AG09309 (cell line): ENCODE data around the gene ZCCHC24.
"Not testable (repeated sequence)": the region's sequence is repeated elsewhere in the genome, so short reads cannot be mapped to it uniquely, and the experiment has no call there.

Experiments
- DNase-seq: peaks from one replicate; pipeline ENCODE4 v3.0.0-alpha.2; 2010; ENCODE audit warnings: low read depth
- H3K4me3 ChIP-seq: 2 replicates; pipeline ENCODE4 v1.5.1; 2011; ENCODE audit warnings: mild to moderate bottlenecking, low read depth, low read length, moderate library complexity; ENCODE audit not compliant: control insufficient read depth
- TF ChIP-seq, protein P1 (sequence below): IDR thresholded peaks from 2 replicates; pipeline ENCODE4 v1.5.1; 2011; ENCODE audit warnings: mild to moderate bottlenecking, low read depth, low read length, inconsistent platforms; ENCODE audit not compliant: insufficient read depth, control insufficient read depth; ENCODE audit errors: missing control alignments

Gene ZCCHC24

DNA sequence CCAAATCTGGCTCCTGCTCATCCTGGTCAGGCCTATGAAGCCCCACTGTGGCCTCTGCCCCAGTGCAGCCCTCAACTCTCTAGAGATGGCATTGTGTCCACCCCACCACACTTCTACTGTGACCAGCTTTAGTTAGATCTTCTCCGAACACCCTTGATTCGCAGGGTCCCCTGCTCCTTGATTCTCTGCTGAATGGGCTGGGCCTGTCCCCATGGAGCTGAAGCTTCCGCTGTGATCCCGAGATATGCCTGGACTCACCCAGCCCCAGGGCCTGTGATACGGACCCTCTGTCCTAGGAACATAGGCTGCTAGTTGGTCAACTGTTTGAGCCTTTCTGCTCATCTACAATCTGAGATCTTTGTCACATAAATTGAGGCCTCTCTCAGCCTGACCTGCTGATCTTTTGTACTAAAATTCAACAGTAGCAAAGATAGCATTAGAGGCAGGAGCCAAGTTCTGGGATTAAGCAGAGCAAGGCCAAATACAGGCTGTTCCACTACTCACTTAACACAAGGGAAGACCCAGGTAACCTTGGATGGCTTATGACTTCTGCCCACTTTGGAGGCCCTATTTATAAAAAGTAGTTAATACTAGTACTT, 104.7 kb downstream of the ZCCHC24 start:
- TF ChIP-seq, protein P1, sequence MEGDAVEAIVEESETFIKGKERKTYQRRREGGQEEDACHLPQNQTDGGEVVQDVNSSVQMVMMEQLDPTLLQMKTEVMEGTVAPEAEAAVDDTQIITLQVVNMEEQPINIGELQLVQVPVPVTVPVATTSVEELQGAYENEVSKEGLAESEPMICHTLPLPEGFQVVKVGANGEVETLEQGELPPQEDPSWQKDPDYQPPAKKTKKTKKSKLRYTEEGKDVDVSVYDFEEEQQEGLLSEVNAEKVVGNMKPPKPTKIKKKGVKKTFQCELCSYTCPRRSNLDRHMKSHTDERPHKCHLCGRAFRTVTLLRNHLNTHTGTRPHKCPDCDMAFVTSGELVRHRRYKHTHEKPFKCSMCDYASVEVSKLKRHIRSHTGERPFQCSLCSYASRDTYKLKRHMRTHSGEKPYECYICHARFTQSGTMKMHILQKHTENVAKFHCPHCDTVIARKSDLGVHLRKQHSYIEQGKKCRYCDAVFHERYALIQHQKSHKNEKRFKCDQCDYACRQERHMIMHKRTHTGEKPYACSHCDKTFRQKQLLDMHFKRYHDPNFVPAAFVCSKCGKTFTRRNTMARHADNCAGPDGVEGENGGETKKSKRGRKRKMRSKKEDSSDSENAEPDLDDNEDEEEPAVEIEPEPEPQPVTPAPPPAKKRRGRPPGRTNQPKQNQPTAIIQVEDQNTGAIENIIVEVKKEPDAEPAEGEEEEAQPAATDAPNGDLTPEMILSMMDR, result no peak
- H3K4me3 ChIP-seq, result no peak overlapping the region
- DNase-seq, result no peak

DNA sequence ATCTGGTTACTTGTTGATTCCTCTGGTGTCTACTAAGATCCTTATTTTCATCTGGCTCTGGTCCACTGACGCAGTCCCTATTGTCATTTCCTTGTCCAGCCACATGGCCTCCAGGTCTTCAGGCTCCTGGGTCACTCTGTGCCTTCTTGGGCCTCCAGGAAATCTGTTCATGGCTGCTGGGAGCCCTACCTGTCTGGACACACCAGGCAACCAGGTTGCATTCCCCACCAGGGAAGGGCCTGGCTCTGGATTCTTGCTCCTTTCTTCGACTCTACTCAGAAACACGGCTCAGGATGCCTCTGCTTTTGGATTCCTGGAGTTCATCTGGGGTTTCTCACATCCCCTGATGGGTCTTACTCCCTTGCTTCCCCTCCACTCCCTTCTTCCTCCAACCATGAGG, 106.2 kb downstream of the ZCCHC24 start:
- TF ChIP-seq, protein P1, result no peak
- DNase-seq, result no peak

DNA sequence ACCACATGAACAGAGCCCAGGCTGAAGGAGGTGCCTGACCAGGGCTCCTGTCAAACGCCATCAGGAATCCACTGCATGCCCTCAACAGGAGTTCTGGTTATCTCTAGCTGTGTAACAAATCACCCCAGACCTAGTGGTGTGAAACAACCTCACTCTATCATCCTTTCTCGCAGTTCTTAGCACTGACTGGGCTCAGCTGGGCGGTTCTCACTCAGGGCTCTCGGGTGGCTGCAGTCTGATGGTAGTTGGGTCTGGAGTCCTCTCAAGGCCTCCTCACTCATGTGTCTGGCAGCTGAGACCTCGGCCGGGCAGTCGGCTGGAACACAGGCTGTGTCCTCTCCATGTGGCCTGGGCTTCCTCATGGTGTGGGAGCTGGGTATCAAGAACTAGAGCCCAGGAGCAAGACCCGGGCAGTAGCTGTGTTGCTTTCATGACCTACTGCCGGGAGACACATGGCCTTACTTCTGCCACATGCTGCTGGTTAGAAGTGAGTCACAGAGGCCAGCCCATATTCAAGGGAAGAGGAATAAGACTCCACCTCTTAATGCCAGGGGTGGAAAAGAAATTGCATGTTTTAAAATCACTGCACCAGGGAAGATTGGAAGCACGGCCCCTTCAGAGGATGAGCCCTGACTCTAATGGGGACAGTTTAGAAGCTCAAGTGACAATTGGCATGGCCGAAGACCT, 107.5 kb downstream of the ZCCHC24 start:
- not testable (repeated sequence) for H3K4me3 ChIP-seq, DNase-seq

More for the DNA sequence above, 106.2 kb downstream of the ZCCHC24 start:
- H3K4me3 ChIP-seq, result no peak overlapping the region

DNA sequence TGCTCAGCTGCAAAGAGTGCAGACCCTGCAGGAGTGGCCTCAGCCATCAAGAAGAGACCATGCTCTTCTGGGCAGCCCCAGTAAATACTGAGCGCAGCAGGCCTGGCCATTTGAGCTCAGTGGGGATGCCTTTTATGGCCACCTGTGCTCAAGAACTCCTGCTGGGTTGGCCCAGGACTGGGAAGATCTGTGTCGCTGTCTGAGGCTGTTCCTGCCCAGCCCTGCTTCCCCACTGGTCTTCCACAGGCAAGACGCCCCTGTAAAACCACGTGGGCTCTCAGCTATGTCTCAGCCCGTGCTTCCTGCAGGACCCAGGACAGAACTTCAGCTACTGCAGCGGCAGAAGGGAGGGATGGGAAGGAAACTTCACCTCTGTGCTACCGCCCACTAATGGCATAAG, 108.7 kb downstream of the ZCCHC24 start:
- DNase-seq, result no peak
- TF ChIP-seq, protein P1, result no peak
- H3K4me3 ChIP-seq, result no peak overlapping the region

DNA sequence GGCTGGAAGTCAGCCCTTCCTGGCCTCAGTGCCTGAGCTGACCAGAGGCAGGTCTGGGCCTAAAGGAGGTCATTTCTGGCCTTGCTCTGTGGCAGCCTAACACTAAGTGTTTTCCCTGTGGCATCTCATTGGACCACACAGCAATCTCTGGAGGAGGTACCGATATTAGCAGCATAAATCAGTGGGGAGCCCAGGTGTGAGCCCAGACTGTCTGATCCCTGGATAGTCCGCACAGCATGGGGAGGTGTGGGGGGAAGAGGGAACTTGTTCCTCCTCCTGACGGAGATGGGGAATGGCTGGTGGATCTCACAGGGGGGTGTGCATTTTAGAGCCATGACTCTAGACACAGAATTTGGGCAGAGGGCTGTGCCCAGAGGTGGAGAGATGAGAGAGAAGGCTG, 109.1 kb downstream of the ZCCHC24 start:
- TF ChIP-seq, protein P1, result no peak
- DNase-seq, result no peak
- no peak overlapping the region for H3K4me3 ChIP-seq

DNA sequence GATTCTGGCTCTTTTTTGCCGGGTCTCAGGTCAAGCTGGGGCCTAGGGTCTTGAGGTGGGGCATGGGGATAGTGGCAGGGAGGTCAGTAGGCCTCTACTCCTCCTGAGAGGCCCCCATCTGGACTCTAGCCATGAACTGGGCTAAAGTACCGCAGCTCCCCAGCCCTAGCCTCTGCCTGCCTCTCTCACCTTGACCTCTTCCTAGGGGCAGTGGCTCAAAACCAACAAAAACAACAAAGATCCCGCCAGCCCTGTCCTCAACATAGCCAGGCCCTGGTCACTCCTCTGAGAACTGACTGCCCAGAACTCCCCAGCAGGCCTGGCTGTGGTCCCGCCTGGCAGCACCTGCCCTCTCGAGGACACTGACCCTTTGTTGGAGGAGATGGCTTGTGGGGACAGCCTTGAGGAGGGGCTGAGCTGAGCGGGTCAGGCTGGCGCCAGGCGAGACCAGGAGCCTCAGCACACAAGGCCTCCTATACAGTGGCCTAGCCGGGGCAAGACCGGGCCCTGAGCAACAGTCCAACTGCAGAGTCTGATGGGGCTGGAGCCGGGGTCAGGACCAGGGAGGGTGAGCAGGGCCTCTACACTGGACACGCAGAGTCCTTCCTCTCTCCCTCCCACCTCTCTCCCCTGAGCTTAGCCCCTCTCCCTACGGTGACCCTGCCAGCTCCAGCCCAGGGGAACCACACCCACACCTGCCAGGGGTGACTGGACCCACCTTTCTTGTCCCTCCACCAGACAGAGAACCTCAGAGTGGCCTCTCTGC, 109.8 kb downstream of the ZCCHC24 start:
- no peak for DNase-seq
- TF ChIP-seq, protein P1, result no peak
- no peak overlapping the region for H3K4me3 ChIP-seq

DNA sequence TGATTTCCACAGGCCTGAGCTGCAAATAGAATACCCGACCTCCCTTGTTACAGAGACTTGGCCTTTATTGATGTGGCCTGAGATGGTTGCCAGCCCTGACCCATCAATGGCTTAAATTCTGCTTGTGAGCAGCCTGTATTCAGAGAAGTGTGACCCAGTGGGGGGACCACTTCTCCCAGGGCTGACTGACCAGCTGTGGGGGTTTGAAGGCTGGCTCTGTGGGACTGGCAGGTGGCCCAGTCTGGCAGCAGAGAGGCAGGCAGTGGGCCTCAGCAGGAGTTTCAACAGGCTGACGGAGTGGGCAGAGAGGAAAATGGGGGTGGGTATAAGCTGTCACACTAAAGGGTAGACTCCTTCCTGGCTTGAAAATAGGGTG, 110.3 kb downstream of the ZCCHC24 start:
- TF ChIP-seq, protein P1, result no peak
- no peak overlapping the region for H3K4me3 ChIP-seq
- no peak for DNase-seq
